Measurements from ENCODE around the gene UBC.

GRCh38 chr12:124896461-124896860 lies 18.0 kb downstream of the UBC start:
- TF ChIP-seq POLR2AphosphoS5 (IDR thresholded peaks at IDR 0.05; ENCODE audit: low read depth, low read length) (no peak), POLR2A (IDR thresholded peaks at IDR 0.05; ENCODE audit: borderline replicate concordance, extremely low read depth, insufficient read depth, insufficient read length) (no peak), CTCF (IDR thresholded peaks at IDR 0.05 in 2 of 3, conservative IDR thresholded peaks at IDR 0.05 in 1 of 3; ENCODE audit: borderline replicate concordance in 1 of 3, insufficient read depth in 1 of 3, low read depth in 2 of 3, low read length in 2 of 3) (no peak), SP1 (IDR thresholded peaks at IDR 0.05; ENCODE audit: low read depth) (no peak), RAD21 (IDR thresholded peaks at IDR 0.05; ENCODE audit: low read depth) (no peak), FOSL1 (IDR thresholded peaks at IDR 0.05; ENCODE audit: low read depth) (no peak), SIN3A (IDR thresholded peaks at IDR 0.05; ENCODE audit: low read depth) (no peak), EGR1 (IDR thresholded peaks at IDR 0.05; ENCODE audit: low read depth) (no peak), ZNF274 (IDR thresholded peaks at IDR 0.05; ENCODE audit: low read depth, low read length) (no peak), EZH2 (IDR thresholded peaks at IDR 0.05) (no peak), YY1 (IDR thresholded peaks at IDR 0.05; ENCODE audit: extremely low read depth, insufficient replicate concordance, low read depth, low read length) (no peak), CEBPB (IDR thresholded peaks at IDR 0.05; ENCODE audit: low read depth) (no peak), EZH2phosphoT487 (IDR thresholded peaks at IDR 0.05; ENCODE audit: borderline replicate concordance) (no peak)
